ENCODE results near the gene CTF1. TPM values are rescaled to one million over a fixed set of nuclear protein-coding genes. Genes with fewer than 3 reads are reported as not detected.
A peak's percentile ranks its signal among the peaks of the same experiment; 100 is the strongest.
"Not testable (repeated sequence)": the region's sequence is repeated elsewhere in the genome, so short reads cannot be mapped to it uniquely, and the experiment has no call there.

Gene CTF1
- total RNA-seq, 1 donor from 2014 or later = 5.1 TPM

GRCh38 chr16:30888856-30889499, 7.4 kb upstream of the CTF1 start:
- TF ChIP-seq, protein P1, sequence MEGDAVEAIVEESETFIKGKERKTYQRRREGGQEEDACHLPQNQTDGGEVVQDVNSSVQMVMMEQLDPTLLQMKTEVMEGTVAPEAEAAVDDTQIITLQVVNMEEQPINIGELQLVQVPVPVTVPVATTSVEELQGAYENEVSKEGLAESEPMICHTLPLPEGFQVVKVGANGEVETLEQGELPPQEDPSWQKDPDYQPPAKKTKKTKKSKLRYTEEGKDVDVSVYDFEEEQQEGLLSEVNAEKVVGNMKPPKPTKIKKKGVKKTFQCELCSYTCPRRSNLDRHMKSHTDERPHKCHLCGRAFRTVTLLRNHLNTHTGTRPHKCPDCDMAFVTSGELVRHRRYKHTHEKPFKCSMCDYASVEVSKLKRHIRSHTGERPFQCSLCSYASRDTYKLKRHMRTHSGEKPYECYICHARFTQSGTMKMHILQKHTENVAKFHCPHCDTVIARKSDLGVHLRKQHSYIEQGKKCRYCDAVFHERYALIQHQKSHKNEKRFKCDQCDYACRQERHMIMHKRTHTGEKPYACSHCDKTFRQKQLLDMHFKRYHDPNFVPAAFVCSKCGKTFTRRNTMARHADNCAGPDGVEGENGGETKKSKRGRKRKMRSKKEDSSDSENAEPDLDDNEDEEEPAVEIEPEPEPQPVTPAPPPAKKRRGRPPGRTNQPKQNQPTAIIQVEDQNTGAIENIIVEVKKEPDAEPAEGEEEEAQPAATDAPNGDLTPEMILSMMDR (IDR thresholded peaks at IDR 0.05; ENCODE audit: unreplicated experiment) = no peak
- peaks cover 15% of the 10 kb centered on the region for H3K36me3 Mint-ChIP-seq (ENCODE audit: insufficient read depth)
- H3K27ac Mint-ChIP-seq = peak overlapping the region; percentile 52
- no peaks in the 10 kb centered on the region for H3K27me3 Mint-ChIP-seq
- no peak overlapping the region for H3K4me3 Mint-ChIP-seq (ENCODE audit: low read depth)
- H3K9me3 Mint-ChIP-seq (ENCODE audit: low read depth) = no peaks in the 10 kb centered on the region
- no peak for DNase-seq (ENCODE audit: low spot score, unreplicated experiment)
- peaks cover 9% of the 10 kb centered on the region for H3K4me1 Mint-ChIP-seq (ENCODE audit: low read depth)

- no peak for DNase-seq (ENCODE audit: low spot score, unreplicated experiment)
- Mint-ChIP-seq H3K27me3 (no peaks in the 10 kb centered on the region), H3K27ac (peak overlapping the region; percentile 26), H3K4me3 (ENCODE audit: low read depth) (no peak overlapping the region), H3K4me1 (ENCODE audit: low read depth) (peaks cover 13% of the 10 kb centered on the region), H3K36me3 (ENCODE audit: insufficient read depth) (peaks cover 15% of the 10 kb centered on the region), H3K9me3 (ENCODE audit: low read depth) (no peaks in the 10 kb centered on the region)
- TF ChIP-seq, protein P1 (IDR thresholded peaks at IDR 0.05; ENCODE audit: unreplicated experiment) = no peak
Observed at GRCh38 chr16:30889721-30890120, 6.7 kb upstream of the CTF1 start.

DNA sequence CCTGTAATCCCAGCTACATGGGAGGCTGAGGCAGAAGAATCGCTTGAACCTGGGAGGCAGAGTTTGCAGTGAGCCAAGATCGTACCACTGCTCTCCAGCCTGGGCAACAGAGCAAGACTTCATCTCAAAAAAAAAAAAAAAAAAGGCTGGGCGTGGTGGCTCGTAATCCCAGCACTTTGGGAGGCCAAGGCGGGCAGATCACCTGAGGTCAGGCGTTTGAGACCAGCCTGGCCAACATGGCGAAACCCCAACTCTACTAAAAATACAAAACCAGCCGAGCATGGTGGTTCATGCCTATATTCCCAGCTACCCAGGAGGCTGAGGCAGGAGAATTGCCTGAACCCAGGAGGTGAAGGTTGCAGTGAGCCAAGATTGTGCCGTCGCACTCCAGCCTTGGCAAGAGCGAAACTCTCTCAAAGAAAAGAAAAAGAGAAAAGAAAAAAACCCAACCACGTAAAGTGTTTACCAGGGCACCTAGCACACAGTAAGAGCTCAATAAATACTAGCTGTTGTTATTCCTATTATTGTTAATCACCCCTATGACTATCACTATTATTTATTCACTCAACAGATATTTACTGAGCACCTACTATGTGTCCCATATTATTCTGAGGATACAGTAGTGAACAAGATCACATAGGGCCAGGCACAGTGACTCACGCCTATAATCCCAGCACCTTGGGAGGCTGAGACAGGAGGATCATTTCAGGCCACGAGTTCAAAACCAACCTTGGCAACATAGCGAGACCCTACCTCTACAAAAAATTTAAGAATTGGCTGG, 5.2 kb upstream of the CTF1 start:
- not testable (repeated sequence) for DNase-seq (ENCODE audit: low spot score, unreplicated experiment); H3K9me3 Mint-ChIP-seq (ENCODE audit: low read depth); H3K27ac Mint-ChIP-seq; H3K27me3 Mint-ChIP-seq
- Mint-ChIP-seq H3K36me3 (ENCODE audit: insufficient read depth) (peaks cover 14% of the 10 kb centered on the region), H3K4me3 (ENCODE audit: low read depth) (peak overlapping the region; percentile 19), H3K4me1 (ENCODE audit: low read depth) (peaks cover 22% of the 10 kb centered on the region)

DNA sequence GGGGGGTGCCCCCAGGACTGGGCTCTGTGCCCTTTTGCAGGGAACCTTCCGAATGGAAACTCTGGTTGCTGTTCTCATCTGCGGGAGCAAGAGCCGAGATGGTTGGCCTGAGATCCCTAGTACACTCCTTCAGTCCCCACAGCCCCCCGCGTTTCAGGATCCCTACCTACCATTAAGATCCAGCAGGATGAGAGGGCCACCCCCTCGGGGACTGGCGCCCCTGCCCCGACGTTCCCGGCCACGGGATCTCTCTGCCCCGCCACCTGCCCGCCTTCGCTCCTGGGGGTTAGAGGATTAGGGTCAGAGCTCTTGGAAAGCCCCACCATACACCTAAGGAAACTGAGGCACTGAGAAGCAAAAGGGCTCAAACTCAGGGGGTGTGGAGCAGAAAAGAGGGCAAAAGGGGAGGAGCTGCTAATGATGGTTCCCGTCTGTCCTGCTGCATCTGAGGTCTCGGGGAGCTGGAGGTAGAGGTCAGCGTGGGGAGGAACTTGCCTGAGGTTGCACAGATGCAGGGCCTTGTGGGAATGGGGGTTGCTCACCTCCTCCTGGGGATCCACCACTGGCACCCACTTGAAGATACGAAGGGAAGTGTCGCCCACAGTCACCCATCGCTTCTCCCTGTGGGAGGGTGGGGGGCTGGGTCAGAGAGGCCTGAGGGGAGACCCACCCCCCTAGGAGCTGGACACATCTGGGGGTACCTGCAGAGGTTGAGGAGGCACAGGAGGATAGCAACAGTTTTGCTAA, 3.6 kb upstream of the CTF1 start:
- Mint-ChIP-seq H3K27me3 (no peaks in the 10 kb centered on the region), H3K9me3 (ENCODE audit: low read depth) (no peaks in the 10 kb centered on the region), H3K4me1 (ENCODE audit: low read depth) (peaks cover 29% of the 10 kb centered on the region), H3K27ac (peak overlapping the region; percentile 84), H3K4me3 (ENCODE audit: low read depth) (peak overlapping the region; percentile 78), H3K36me3 (ENCODE audit: insufficient read depth) (peaks cover 14% of the 10 kb centered on the region)
- TF ChIP-seq, protein P1 (IDR thresholded peaks at IDR 0.05; ENCODE audit: unreplicated experiment) = no peak
- DNase-seq (ENCODE audit: low spot score, unreplicated experiment) = no peak

DNA sequence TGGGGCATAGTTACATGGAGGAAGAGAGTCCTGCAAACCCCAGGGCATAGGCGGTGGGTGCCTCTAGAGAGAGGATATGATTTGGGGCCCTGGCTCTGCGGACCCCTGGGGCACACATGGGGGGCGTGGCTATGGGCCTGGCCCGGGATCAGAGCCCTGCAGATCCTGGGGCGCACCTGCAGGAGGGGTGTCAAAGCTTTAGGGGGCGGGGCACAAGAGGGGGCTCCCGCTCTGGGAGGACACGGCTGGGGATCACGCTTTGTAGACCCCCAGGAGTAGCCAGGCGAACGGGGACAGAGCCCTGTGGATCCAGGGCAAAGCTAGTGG, 3.0 kb upstream of the CTF1 start:
- H3K4me1 Mint-ChIP-seq (ENCODE audit: low read depth) = peaks cover 29% of the 10 kb centered on the region
- TF ChIP-seq, protein P1 (IDR thresholded peaks at IDR 0.05; ENCODE audit: unreplicated experiment) = no peak
- peaks cover 14% of the 10 kb centered on the region for H3K36me3 Mint-ChIP-seq (ENCODE audit: insufficient read depth)
- peak overlapping the region; percentile 78 for H3K4me3 Mint-ChIP-seq (ENCODE audit: low read depth)
- H3K9me3 Mint-ChIP-seq (ENCODE audit: low read depth) = no peaks in the 10 kb centered on the region
- no peaks in the 10 kb centered on the region for H3K27me3 Mint-ChIP-seq
- no peak for DNase-seq (ENCODE audit: low spot score, unreplicated experiment)
- H3K27ac Mint-ChIP-seq = peak overlapping the region; percentile 84

Data from progenitor cell of endocrine pancreas (in vitro differentiated cells).